T1000 (cell line): ENCODE data around the gene SRRD.
"Not testable (repeated sequence)": the region's sequence is repeated elsewhere in the genome, so short reads cannot be mapped to it uniquely, and the experiment has no call there.

Experiments
- DNase-seq: peaks from one replicate; lab custom pipeline; 2025; ENCODE audit warnings: mixed read lengths; lab: John Stamatoyannopoulos, UW

The SRRD gene

DNA sequence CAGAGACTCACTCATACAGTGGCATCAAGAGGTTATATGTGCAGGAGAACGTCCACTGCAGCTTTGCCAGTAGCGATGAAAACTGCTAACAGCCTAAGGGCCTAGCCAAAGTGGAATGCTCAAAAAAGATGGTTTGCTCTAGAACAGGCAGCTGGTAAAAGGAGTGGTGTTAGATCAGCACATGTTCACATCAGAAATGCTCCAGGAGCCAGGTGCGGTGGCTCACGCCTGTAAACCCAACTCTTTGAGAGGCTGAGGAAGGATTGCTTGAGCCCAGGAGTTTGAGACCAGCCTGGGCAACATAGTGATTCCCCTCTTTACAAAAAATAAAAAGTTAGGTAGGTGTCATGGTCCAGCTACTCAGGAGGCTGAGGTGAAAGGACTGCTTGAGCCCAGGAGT lies 38.9 kb downstream of the SRRD start:
- DNase-seq: no peak

DNA sequence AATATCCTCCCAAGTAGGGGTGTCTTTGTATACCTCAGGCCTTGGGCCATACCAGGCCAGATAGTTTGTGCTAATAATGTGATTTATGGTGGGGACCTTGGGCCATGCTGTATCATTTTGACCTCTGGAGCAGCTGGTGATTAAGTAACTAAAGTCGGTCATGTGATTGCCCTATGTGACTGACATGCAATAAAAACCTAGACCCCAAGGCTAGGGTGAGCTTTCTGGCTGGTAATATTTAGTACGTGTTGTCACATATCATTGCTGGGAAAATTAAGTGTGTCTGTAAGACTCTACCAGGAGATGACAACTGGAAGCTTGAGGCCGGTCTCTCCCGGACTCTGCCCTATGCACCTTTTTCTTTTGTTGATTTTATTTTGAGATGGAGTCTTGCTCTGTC lies 41.2 kb downstream of the SRRD start:
- no peak for DNase-seq

DNA sequence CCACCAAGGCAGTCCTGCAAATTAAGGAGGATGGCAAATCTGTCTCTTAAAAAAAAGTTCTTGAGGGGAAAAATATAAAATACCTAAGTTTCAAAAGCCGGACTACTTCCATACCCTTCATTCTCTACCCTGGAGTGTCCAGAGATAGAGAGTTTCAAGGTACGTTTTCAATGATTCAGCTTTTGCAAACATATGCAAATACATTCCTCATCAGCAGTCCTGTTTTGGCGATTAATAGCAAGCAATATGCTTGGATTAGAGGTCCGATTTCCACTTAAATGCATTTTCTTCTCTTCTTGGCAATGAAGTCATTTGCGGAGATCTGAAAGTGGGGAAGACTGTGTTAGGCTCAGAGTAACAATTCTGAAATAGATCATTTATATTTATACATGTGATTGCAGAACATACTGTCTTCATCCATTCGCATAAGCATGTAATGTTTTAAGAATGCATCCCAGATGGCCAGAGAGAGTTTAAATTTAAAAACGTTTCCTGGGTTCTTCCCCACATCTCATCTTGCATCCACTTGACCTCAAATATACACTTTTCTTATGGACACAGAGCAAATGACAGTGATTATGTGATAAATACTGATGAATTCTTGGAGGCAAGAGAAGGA lies 42.4 kb downstream of the SRRD start:
- no peak for DNase-seq

GRCh38 chr22:26527167-26527566 lies 43.5 kb downstream of the SRRD start:
- no peak for DNase-seq

DNA sequence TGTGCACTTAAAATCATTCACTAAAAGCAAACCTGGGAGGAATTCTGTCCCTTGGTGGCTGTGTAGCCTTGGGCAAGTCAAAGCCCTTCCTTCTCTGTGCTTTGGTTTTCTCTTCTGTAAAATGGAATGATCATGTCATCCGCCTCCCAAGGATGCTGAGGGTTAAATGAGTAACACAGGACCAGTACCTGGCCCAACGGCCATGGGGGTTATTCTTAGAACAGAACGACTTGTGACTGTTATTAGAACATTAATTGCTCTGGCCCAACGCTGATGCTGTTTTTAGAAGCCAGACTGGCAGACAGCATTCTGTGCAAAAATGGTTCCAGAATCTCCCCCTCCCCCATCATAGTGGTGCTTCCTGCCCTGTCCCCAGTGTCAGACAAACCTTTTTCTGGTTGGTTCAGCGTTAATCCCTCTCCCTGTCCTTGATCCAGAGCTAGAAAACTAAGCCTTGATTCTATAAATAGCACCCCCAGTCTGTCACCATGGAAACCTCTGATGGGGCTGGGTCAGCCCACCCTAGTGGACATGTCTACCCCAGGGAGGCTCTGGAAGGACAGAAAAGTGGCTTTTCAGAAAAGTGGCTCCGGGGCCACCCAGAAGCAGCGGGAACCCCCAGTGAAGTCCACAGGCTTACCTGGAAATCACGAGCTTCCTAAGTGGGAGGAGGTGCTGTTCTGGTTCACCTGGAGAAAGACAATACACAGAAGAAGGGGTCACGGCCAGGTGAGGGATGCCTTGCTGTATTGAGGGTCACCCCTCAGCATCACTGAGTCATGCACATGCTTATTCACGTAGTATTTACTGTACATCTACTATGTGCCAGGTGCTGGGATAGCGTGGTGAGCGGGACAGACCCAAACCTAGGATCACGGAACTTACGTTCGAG lies 44.1 kb downstream of the SRRD start:
- no peak for DNase-seq

GRCh38 chr22:26528518-26528917 lies 44.8 kb downstream of the SRRD start:
- DNase-seq: not testable (repeated sequence)

- no peak for DNase-seq
Measured at GRCh38 chr22:26529345-26529744, 45.7 kb downstream of the SRRD start.

GRCh38 chr22:26534171-26534855 lies 50.6 kb downstream of the SRRD start:
- no peak for DNase-seq

DNA sequence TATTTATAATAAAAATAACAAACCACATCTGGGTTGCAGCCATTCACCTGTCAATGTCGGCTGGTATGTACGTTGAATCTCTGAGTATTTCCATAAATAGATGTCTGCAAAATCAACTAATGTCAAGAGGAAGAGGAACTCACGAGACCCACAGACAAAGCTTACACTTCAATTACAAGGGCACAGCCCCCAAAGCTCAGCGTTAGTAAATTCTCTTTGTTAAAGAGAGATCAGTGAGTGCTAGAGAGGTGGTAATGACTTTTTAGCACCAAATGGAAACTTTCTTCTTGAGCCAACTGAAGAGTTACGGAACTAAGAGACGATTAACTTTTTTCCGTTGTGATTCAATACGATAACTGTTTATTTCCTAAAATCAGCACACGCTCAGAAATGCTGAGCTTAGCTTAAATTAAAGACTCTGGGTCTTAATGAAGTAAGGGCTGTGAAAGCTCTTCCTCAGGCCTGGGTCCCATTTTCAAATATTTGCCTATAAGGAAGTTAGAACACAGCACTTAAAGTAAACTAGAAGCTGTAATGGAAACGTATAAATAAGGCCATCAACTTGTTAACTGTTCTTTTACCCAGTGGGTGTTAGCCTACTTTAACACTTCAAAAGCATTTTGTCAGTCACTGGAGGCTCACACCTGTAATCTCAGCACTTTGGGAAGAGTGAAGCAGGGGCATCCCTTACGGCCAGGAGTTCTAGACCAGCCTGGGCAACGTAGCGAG lies 51.4 kb downstream of the SRRD start:
- no peak for DNase-seq

GRCh38 chr22:26535603-26535908 lies 51.9 kb downstream of the SRRD start:
- no peak for DNase-seq

DNA sequence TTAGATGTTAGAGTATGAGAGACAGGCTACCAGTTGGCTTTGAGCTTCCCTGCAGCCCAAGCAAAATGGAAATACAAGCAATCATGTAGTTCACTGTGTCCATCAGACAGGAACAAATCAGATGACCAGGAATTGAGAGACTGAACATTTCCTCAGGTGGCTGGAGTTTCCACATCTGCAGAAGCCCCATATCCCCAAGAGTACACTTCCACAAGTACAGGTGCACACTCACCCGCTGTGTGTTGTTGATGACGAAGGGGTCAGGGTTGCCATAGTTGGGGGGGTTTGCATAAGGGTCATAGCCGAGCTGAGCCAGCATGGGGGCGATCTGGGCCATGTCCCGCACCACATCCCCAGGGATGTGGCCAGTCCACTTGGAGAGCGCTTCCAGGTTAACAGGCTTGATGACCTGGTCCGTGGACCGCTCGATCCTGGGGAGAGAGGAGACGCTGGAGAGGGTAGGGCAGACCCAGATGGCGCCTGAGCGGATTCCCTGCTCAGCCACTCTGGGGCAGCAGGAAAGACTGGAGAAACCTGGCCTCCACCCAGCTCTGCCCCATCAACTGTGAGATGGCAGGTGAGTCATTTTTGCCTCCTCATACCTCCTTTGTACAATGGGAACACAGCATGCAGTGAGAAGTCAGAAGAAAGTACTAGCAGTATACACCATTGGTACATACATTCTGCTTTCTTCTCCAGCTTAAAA lies 52.5 kb downstream of the SRRD start:
- DNase-seq: no peak

DNA sequence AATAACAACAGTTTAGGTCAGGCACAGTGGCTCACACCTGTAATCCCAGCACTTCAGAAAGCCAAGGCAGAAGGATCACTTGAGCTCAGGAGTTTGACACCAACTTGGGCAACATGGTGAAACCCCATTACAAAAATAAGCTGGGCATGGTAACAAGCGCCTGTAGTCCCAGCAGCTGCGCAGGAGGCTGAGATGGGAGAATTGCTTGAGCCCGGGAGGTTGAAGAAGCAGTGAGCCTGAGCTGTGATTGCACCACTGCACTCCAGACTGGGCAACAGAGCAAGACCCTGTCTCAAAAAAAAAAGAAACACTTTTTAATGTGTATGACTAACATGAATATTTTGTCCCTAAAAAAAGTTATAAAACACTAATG lies 53.1 kb downstream of the SRRD start:
- no peak for DNase-seq

DNA sequence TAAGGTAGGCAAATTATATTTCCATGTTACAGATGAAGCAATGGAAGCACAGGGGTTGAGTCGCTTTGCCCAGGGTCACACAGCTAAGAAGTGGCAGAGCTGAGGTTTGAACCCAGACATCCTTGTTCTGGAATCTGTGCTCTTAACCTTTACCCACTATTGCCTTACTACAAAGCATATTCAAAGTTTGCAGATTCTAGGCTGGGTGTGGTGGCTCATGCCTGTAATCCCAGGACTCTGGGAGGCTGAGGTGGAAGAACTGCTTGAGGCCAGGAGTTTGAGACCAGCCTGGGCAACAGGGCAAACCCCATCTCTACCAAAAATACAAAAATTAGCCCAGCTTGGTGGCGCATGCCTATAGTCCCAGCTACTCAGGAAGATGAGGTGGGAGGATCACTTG lies 56.4 kb downstream of the SRRD start:
- DNase-seq: no peak

DNA sequence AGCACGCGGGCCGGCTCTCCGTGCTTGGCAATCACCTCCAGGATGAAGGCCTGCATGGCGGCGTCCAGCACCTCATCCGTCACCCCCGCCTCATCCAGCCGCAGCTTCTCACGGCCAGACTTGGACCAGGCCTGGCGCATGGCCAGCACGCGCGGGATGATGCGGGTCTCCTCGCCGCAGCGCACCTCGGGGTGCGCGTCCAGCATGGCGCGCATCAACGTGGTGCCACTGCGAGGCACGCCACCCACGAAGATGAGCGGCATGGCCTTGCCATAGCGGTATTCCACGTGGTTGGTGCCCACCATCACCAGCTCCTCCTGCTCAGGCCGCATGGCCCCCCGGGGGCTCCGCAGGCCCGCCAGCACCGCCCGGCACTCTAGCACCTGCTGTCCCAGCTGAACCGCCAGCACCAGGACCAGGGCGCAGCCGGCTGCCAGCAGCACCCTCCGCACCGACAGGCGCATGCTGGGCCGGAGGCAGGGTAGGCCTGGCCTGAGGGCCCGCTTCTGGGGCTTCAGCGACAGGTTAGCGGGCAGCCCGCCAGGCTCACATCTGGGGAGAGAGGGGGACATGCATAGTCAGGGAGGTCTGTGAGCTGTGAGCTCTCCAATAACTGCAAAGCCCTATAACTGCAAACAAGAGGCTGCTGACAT lies 57.6 kb downstream of the SRRD start:
- DNase-seq: no peak

DNA sequence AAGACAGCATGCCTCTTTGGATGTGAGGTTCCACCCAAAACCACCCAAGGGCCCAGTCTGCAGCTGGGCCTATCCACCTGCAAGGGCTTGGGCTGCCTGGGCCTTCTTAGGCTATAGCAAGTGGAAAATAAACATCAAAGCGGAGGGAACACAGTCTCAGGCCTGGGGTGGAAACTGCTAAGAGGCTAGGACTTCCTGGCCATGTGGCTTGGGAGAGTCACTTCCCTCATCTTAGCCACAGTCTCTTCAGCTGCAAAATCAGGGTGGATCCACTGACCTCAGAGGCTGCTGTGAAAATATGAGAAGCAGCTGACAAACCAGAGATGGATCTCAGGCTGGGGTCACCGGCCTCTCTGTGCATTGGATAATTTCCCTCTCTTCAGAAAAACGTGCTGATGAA lies 59.2 kb downstream of the SRRD start:
- no peak for DNase-seq
